Neuronal stem cell (in vitro differentiated cells): ENCODE measurements around the gene NPIPA3. TPM values are rescaled to one million over a fixed set of nuclear protein-coding genes. Genes with fewer than 3 reads are reported as not detected.
"Not testable (repeated sequence)": the region's sequence is repeated elsewhere in the genome, so short reads cannot be mapped to it uniquely, and the experiment has no call there.

Experiments
- DNase-seq: peaks from one replicate; pipeline ENCODE4 v3.0.0-alpha.2; 2013; ENCODE audit warnings: low spot score
- H2AFZ ChIP-seq: one replicate; pipeline ENCODE4 v1.6.1; 2013; ENCODE audit warnings: mild to moderate bottlenecking, low read length, inconsistent platforms
- H2AK5ac ChIP-seq: 2 replicates; pipeline ENCODE4 v1.6.1; 2013; ENCODE audit warnings: low read depth, mild to moderate bottlenecking, inconsistent platforms, low read length, moderate library complexity, mixed read lengths
- H2BK120ac ChIP-seq: 2 replicates; pipeline ENCODE4 v1.6.1; 2013; ENCODE audit warnings: low read depth, mild to moderate bottlenecking, inconsistent platforms, low read length, moderate library complexity, mixed read lengths
- H2BK12ac ChIP-seq: one replicate; pipeline ENCODE4 v1.6.1; 2013; ENCODE audit warnings: low read length, inconsistent platforms
- H2BK15ac ChIP-seq: 2 replicates; pipeline ENCODE4 v1.6.1; 2013; ENCODE audit warnings: mild to moderate bottlenecking, low read length, inconsistent platforms, mixed read lengths
- H2BK5ac ChIP-seq: one replicate; pipeline ENCODE4 v1.6.1; 2013; ENCODE audit warnings: inconsistent platforms, mild to moderate bottlenecking, low read length, moderate library complexity
- H3K14ac ChIP-seq: one replicate; pipeline ENCODE4 v1.6.1; 2013; ENCODE audit warnings: low read length, inconsistent platforms
- H3K18ac ChIP-seq: 2 replicates; pipeline ENCODE4 v1.6.1; 2013; ENCODE audit warnings: low read length, inconsistent platforms
- H3K23ac ChIP-seq: 2 replicates; pipeline ENCODE4 v1.6.1; 2013; ENCODE audit warnings: low read depth, mild to moderate bottlenecking, mixed read lengths, low read length, inconsistent platforms; ENCODE audit not compliant: poor library complexity
- H3K27ac ChIP-seq: replicated peaks from 3 replicates; pipeline ENCODE4 v1.5.1; 2013; ENCODE audit warnings: low read length, inconsistent platforms
- H3K27me3 ChIP-seq, 3 experiments: 2 replicates each; pipeline ENCODE4 v1.6.1; 2013; ENCODE audit warnings: low read length in 3 of 3, mild to moderate bottlenecking in 2 of 3, inconsistent platforms in 1 of 3, low read depth in 1 of 3, mixed read lengths in 1 of 3, moderate library complexity in 1 of 3; ENCODE audit not compliant: control insufficient read depth in 3 of 3, insufficient read depth in 3 of 3
- H3K36me3 ChIP-seq, 2 donors: replicated peaks in 1 of 2; 2 replicates each; pipeline ENCODE4 v1.6.1; 2013; ENCODE audit warnings: low read length in 2 of 2; ENCODE audit not compliant: control insufficient read depth in 2 of 2, insufficient read depth in 2 of 2
- H3K4ac ChIP-seq: 2 replicates; pipeline ENCODE4 v1.6.1; 2013; ENCODE audit warnings: inconsistent platforms, mild to moderate bottlenecking, low read length, moderate library complexity
- H3K4me1 ChIP-seq, 2 donors: 1 replicate in 1 of 2; 2 replicates in 1 of 2; pipeline ENCODE4 v1.6.1; 2013; ENCODE audit warnings: low read length in 2 of 2, low read depth in 1 of 2; ENCODE audit not compliant: control insufficient read depth in 2 of 2, insufficient read depth in 1 of 2
- H3K4me2 ChIP-seq: one replicate; pipeline ENCODE4 v1.6.1; 2013; ENCODE audit warnings: mild to moderate bottlenecking, low read length, inconsistent platforms; ENCODE audit not compliant: insufficient read depth, poor library complexity, severe bottlenecking
- H3K4me3 ChIP-seq, 2 donors: 2 replicates each; pipeline ENCODE4 v1.5.1; 2013; ENCODE audit warnings: low read length in 2 of 2, mild to moderate bottlenecking in 2 of 2, inconsistent platforms in 1 of 2, moderate library complexity in 1 of 2
- H3K79me1 ChIP-seq: one replicate; pipeline ENCODE4 v1.6.1; 2013; ENCODE audit warnings: low read depth, mild to moderate bottlenecking, inconsistent platforms, low read length, moderate library complexity
- H3K9ac ChIP-seq: one replicate; pipeline ENCODE4 v1.6.1; 2013; ENCODE audit warnings: mild to moderate bottlenecking, low read depth, low read length, inconsistent platforms; ENCODE audit not compliant: poor library complexity
- H3K9me3 ChIP-seq, 2 donors: replicated peaks in 1 of 2; 2 replicates each; pipeline versions ENCODE3 to v1.6.1; 2013; ENCODE audit warnings: low read length in 2 of 2, mild to moderate bottlenecking in 2 of 2, inconsistent platforms in 1 of 2, low read depth in 1 of 2, mixed read lengths in 1 of 2, moderate library complexity in 1 of 2; ENCODE audit not compliant: control insufficient read depth in 2 of 2, insufficient read depth in 1 of 2
- H4K8ac ChIP-seq: one replicate; pipeline ENCODE4 v1.6.1; 2013; ENCODE audit warnings: low read depth, mild to moderate bottlenecking, inconsistent platforms, low read length, moderate library complexity
- H4K91ac ChIP-seq: one replicate; pipeline ENCODE4 v1.6.1; 2013; ENCODE audit warnings: low read length, low read depth, mild to moderate bottlenecking, inconsistent platforms; ENCODE audit not compliant: poor library complexity
- WGBS, 2 donors: extraction: QIAGEN DNeasy Blood & Tissue Kit; methylation state at CpG; one replicate each; pipeline ENCODE4 v1.1.7; 2013; ENCODE audit warnings: missing lambda C conversion rate in 2 of 2, mixed read lengths in 1 of 2; ENCODE audit not compliant: insufficient read length in 2 of 2, insufficient replicate concordance in 1 of 2; ENCODE audit errors: extremely low coverage in 2 of 2; 5-methylcytosine and 5-hydroxymethylcytosine counted together
- polyA plus RNA-seq, 2 experiments: library from polyadenylated mRNA; stranded (reverse); fragments of 200-250 nt; gene quantifications; one replicate each; pipeline ENCODE4 v1.2.3, GENCODE V29; 2013

Gene NPIPA3
- polyA plus RNA-seq (2013, experiment 1 of 2): 4.0 TPM
- polyA plus RNA-seq (2013, experiment 2 of 2): 4.2 TPM

- H3K18ac ChIP-seq, H4K8ac ChIP-seq, H3K27ac ChIP-seq, H2BK5ac ChIP-seq, H3K79me1 ChIP-seq, H3K4me2 ChIP-seq, H3K27me3 ChIP-seq, H2BK15ac ChIP-seq, H3K4me3 ChIP-seq, H3K4ac ChIP-seq, H2BK12ac ChIP-seq, H3K9ac ChIP-seq, DNase-seq, H3K14ac ChIP-seq, H2AFZ ChIP-seq, H3K4me1 ChIP-seq, H4K91ac ChIP-seq, H3K9me3 ChIP-seq, H2AK5ac ChIP-seq, H3K36me3 ChIP-seq, H2BK120ac ChIP-seq, H3K23ac ChIP-seq: not testable (repeated sequence)
- no CpG with 5 or more reads among the region's 73 CpGs for WGBS, 2 donors
These were observed at the start of gene NPIPA3 for GRCh38 chr16:14703156-14704011. Gene NPIPA3 (plus strand): TSS chr16:14703411. CDS start chr16:14708944, 5,533 bp downstream.

GRCh38 chr16:14658063-14658462 is 45.1 kb upstream of the NPIPA3 start:
- Histone ChIP-seq H3K4me3 (no peak overlapping the region), H2BK5ac (no peak overlapping the region), H3K36me3 (peaks cover 33 to 86% of the 10 kb centered on the region in 2 donors), H3K4ac (no peak overlapping the region), H3K9me3 (no peaks in the 10 kb centered on the region), H3K23ac (no peak overlapping the region), H2AFZ (no peak overlapping the region), H2BK12ac (no peak overlapping the region), H3K27ac (no peak overlapping the region), H2BK15ac (no peak overlapping the region), H4K91ac (no peak overlapping the region), H3K18ac (no peak overlapping the region), H3K4me2 (no peak overlapping the region), H3K4me1 (no peaks in the 10 kb centered on the region), H3K14ac (no peak overlapping the region), H3K27me3 (no peaks in the 10 kb centered on the region), H3K9ac (no peak overlapping the region), H3K79me1 (peaks cover 1% of the 10 kb centered on the region), H4K8ac (no peak overlapping the region), H2AK5ac (no peak overlapping the region), H2BK120ac (no peak overlapping the region)
- DNase-seq: no peak
- no CpG with 5 or more reads among the region's 2 CpGs for WGBS, 2 donors

GRCh38 chr16:14667347-14668266 is 35.6 kb upstream of the NPIPA3 start:
- peaks cover 24 to 69% of the 10 kb centered on the region in 2 donors for H3K36me3 ChIP-seq
- no peak overlapping the region for H2AFZ ChIP-seq
- no peak overlapping the region for H3K23ac ChIP-seq
- no peak overlapping the region for H3K4me3 ChIP-seq
- H4K8ac ChIP-seq: no peak overlapping the region
- no peak overlapping the region for H3K14ac ChIP-seq
- H2BK15ac ChIP-seq: no peak overlapping the region
- no peaks in the 10 kb centered on the region for H3K27me3 ChIP-seq
- H3K4me1 ChIP-seq: no peaks in the 10 kb centered on the region
- H3K27ac ChIP-seq: no peak overlapping the region
- no peak overlapping the region for H3K4ac ChIP-seq
- H2BK120ac ChIP-seq: no peak overlapping the region
- no peaks in the 10 kb centered on the region for H3K79me1 ChIP-seq
- no peak overlapping the region for H2BK5ac ChIP-seq
- no peak overlapping the region for H3K9ac ChIP-seq
- H2BK12ac ChIP-seq: no peak overlapping the region
- no peak overlapping the region for H2AK5ac ChIP-seq
- no peak overlapping the region for H3K18ac ChIP-seq
- WGBS, 2 donors: no CpG with 5 or more reads among the region's 16 CpGs
- no peak for DNase-seq
- no peak overlapping the region for H3K4me2 ChIP-seq
- H3K9me3 ChIP-seq: no peaks in the 10 kb centered on the region
- no peak overlapping the region for H4K91ac ChIP-seq
